HG03575 (cell line): ENCODE results near the gene CTSV.
A peak's percentile ranks its signal among the peaks of the same experiment; 100 is the strongest.
"Not testable (repeated sequence)": the region's sequence is repeated elsewhere in the genome, so short reads cannot be mapped to it uniquely, and the experiment has no call there.

Experiments
- ATAC-seq: cut with Tn5 transposase; IDR thresholded peaks from one replicate; pipeline ENCODE4 v1.9.1; 2021; ENCODE audit not compliant: unreplicated experiment, insufficient number of reproducible peaks, low FRiP score; ENCODE audit errors: extremely low read depth

CTSV gene

GRCh38 chr9:97052735-97053134 is 13.8 kb upstream of the CTSV start:
- ATAC-seq = no peak

DNA sequence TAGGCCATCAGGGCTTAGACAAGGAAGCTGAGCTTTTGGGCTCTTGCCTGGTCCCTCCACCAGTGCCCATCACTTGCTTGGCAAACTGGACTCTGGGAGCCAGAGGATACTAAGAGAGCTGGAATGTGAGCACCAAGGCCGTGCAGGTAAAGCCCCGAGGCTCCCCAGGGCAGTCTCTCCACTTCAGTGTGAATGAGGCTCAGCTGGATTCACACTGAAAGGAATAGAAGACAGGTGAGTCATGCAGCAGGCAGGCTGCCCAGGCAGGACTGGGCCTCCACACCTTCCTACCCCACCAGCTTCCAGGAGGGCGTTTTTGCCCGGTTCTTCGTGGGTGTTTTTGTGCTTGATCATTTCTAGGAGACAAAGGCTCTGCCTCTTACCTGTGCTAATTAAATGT is 7.3 kb upstream of the CTSV start:
- ATAC-seq = no peak

- no peak for ATAC-seq
These were observed 6.4 kb upstream of the CTSV start for GRCh38 chr9:97045300-97045699.

- ATAC-seq = no peak
These were observed 3.0 kb upstream of the CTSV start for GRCh38 chr9:97041898-97042297.

DNA sequence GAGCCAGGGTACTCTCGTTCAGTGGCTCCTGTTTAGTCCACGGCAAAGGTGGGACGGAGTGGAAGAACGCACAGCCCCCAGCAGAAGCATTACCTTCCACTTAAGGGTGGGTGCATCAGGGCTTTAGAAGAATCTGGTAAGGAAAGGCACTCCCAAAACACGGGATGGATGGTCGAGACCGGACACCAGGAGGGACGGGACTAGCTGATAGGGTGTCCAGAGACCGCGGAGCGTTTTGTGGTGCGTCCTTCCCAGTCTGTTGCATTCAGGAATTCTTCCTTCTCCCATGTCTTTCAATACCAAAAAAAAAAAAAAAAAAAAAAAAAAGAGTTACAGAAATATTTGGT is 545 bp upstream of the CTSV start:
- no peak for ATAC-seq

GRCh38 chr9:97023505-97023904 is 15.4 kb downstream of the CTSV start:
- ATAC-seq = not testable (repeated sequence)

- peak; percentile 38 for ATAC-seq
These were observed 25.5 kb downstream of the CTSV start for GRCh38 chr9:97013151-97014132.

DNA sequence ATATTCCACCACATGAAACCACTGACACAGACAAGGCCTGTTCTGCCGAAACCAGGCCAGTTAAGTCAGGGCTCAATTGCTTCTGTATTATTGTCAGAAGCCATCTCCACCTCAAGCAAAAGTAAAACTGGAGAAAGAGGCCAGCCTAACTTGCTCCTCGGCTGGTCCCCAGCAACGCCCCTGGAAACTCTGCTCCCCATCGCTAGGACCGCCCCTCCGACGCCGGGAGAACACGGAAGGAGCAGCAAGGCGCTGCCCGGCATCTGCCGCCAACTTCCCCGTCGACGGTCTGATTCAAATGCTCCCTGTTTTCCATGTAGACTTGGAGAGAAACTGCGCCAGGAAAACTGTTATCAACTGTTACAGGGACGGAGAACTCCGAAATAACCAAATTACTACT is 26.3 kb downstream of the CTSV start:
- peak; percentile 28 for ATAC-seq

DNA sequence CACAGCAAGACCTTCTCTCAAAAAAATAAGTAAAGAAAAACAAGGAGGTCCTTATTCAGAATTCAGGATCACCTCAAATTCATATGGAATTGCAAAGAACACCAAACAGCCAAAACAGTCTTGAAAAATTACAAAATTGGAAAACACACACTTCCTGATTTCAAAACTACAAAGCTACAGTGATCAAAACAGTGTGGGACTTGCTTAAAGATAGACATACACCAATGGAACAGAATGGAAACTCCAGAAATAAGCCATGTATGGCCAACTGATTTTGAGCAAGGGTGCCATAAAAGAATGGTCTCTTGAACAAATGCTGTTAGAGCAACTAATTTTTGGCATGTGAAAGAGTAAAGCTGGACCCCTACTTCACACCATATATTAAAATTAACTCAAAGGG is 36.7 kb downstream of the CTSV start:
- ATAC-seq = not testable (repeated sequence)

DNA sequence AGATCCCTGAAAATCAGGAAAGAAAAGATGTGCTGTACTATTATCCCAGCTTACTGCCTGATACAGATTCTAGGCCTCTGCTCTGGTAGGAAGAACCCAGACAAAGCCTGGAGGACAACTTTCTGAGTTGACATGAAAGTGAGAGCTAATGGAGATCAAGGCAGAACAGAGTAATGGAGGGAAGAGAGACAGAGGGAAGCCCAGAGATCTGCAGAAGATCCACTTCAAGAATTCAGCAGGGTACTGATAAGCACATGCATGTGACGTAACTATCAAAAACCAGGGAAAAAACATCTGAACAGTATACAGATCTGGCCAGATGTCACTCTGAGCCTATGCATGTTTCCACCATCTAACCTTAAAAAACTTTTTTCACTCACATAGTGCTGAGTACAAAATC is 37.6 kb downstream of the CTSV start:
- not testable (repeated sequence) for ATAC-seq

DNA sequence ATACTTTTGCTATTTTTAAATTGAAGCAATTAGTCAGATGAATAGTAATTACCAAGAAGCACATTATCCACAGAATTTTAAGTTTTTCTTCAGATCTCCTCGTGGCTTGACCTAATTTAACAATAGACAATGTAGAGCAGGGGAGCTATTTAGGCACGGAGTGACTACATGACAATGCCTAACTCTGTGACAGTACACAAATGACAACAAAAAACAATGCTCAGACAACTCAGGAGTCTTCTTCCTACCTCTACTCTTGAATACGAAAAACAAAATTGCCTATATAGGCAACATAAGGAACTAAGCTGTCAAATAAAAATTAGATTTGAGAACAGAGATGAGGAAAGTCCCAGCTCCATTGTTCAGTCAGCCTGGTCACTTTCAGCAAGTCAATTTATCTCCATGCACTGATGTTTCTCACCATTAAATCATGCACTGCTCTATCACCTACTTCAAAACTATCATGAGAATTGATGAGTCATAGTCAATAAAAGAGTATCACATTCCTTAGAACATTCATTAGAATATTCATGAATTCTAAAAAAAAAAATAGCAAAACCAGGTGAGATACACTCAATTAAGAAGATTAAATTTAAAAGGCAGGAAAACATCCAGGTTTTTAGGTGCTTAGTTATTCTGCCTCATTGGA is 38.7 kb downstream of the CTSV start:
- not testable (repeated sequence) for ATAC-seq

DNA sequence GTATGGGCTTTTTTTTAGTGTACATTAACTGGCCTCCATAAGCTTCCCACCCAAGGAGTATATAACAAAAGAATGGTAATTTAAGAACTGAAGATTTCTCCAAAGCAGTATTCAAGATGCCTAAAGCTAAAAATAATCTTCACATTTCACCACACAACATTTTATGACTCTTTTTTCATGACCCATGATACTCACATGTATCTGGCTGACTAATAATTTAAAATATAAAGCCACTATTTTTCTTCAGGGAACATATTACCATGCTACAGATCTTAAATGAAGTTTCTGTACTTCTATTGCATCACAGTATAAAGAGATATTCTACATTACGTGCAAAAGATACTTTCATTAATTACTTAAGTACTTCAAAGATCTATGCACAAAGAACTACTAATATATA is 39.2 kb downstream of the CTSV start:
- not testable (repeated sequence) for ATAC-seq

GRCh38 chr9:96997009-96997701 is 41.8 kb downstream of the CTSV start:
- not testable (repeated sequence) for ATAC-seq

- ATAC-seq = not testable (repeated sequence)
These were observed 44.4 kb downstream of the CTSV start for GRCh38 chr9:96994531-96995016.

GRCh38 chr9:96992303-96992702 is 46.6 kb downstream of the CTSV start:
- ATAC-seq = not testable (repeated sequence)

GRCh38 chr9:96989747-96990318 is 49.1 kb downstream of the CTSV start:
- ATAC-seq = not testable (repeated sequence)

GRCh38 chr9:96984887-96985286 is 54.1 kb downstream of the CTSV start:
- ATAC-seq = not testable (repeated sequence)

DNA sequence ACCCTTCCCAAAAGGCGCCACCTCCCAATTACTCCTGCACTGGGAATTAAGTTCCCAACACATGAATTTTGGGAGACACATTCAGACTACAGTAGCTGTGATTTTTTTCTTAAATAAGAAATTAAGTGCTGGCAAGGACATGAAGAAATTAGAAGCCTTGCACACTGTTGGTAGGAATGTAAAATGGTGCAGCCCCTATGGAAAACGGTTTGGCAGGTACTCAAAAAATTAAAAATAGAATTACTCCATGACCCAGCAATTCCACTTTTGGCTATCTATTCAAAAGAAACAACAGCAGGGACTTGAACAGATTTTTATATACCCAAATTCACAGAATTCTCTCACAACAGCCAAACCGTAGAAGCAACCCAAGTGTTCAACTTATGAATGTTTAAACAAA is 54.8 kb downstream of the CTSV start:
- not testable (repeated sequence) for ATAC-seq

DNA sequence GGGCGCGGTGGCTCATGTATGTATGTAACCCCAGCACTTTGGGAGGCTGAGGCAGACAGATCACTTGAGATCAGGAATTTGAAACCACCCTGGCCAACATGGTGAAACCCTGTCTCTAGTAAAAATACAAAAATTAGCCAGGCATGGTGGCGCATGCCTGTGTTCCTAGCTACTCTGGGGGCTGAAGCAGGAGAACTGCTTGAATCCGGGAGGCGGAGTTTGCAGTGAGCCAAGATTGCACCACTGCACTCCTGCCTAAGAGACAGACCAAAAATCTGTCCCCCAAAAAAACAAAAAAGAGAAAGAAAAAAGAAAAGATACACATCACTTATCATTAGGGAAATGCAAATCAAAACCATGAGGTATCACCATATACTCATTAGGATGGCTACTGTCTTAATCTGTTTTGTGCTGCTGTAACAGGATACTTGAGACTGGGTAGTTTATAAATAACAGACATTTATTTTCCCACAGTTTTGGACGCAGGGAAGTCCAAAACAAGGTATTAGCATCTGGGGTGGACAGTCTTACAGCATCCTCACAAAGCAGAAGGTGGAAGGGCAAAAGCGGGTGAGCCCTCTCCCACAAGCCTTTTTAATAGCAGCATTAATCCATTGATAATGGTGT is 55.3 kb downstream of the CTSV start:
- ATAC-seq = not testable (repeated sequence)
